Adrenal gland (tissue), 5 donors: ENCODE measurements around the gene ACBD6.

Experiments
- CTCF ChIP-seq, 6 experiments: fragments of 450-650 bp in 4 of 6; fragments of 200-600 bp in 2 of 6; sonication (generic) in 1 of 6; IDR thresholded peaks; 1 replicate in 5 of 6; 2 replicates in 1 of 6; pipeline versions ENCODE4 v1.5.1 to v1.8.0; 2016 to 2021; ENCODE audit warnings: antibody characterized with exemption in 6 of 6, mild to moderate bottlenecking in 2 of 6, moderate library complexity in 1 of 6
- POLR2A ChIP-seq, 2 donors: fragments of 450-650 bp; IDR thresholded peaks; one replicate each; pipeline ENCODE4 v1.6.1; 2017; ENCODE audit warnings: antibody characterized with exemption in 2 of 2, mild to moderate bottlenecking in 2 of 2, moderate library complexity in 1 of 2
- donor health status: DM: no; HTN: no; CAD: no.

DNA sequence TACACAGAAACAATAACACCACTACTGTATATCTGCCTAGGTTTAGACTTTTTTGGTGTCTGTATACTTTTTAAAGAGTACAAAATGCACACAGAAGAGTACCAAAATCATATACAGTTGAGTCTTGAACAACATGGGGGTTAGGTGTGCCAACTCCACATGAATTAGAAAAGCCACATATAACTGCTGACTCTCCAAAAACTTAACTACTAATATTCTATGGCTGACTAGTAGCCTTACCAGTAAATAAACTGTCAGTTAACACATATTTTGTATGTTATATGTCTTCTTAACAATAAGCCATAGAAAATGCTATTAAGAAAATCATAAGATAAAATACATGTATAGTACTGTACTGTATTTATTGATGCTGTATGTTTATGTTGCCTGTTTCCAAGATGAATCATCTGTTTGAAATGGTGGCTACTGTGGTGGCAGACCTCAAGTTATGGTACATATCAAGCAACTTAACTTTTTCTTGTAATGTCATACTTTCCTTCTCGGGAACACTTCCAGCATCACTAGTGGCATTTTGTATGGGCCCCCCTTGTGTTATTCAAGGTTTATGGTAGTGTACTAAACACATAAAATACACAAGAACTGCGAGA is 201.1 kb downstream of the ACBD6 start:
- TF ChIP-seq CTCF (IDR thresholded peaks at IDR 0.05) (no peak), POLR2A (IDR thresholded peaks at IDR 0.05) (no peak)
